WTC11 (cell line): ENCODE measurements around the gene ORM2. TPM values are rescaled to one million over a fixed set of nuclear protein-coding genes. Genes with fewer than 3 reads are reported as not detected.
"Not testable (repeated sequence)": the region's sequence is repeated elsewhere in the genome, so short reads cannot be mapped to it uniquely, and the experiment has no call there.

ENCODE experiments used
- ATAC-seq: fragments of 200-7000 bp; cut with Tn5 transposase; 2 replicates; pipeline ENCODE4 v1.10.0; 2021; ENCODE audit warnings: mild to moderate bottlenecking, moderate library complexity
- CTCF ChIA-PET: fragments of 300-600 bp; sonication (Branson Sonifier 250); formaldehyde crosslinking; loops from one replicate; lab custom pipeline; 2021; ENCODE audit warnings: antibody characterized with exemption; lab: Charles Lee
- POLR2A ChIA-PET: fragments of 350-600 bp; sonication (Branson Sonifier 250); formaldehyde crosslinking; loops from one replicate; lab custom pipeline; 2021; ENCODE audit warnings: antibody characterized with exemption; lab: Charles Lee
- DNase-seq: peaks from one replicate; pipeline ENCODE4 v3.0.0; 2021; ENCODE audit warnings: low spot score
- H3K27ac Mint-ChIP-seq: 2 replicates; pipeline ENCODE4 v1.8.0; 2021; ENCODE audit warnings: mixed read lengths
- H3K27me3 Mint-ChIP-seq: 2 replicates; pipeline ENCODE4 v1.8.0; 2021; ENCODE audit warnings: low read depth, mild to moderate bottlenecking, moderate library complexity, mixed read lengths
- H3K36me3 Mint-ChIP-seq: 2 replicates; pipeline ENCODE4 v1.8.0; 2021; ENCODE audit warnings: mixed read lengths
- H3K4me1 Mint-ChIP-seq: 2 replicates; pipeline ENCODE4 v1.8.0; 2022; ENCODE audit warnings: mixed read lengths
- H3K4me3 Mint-ChIP-seq: 2 replicates; pipeline ENCODE4 v1.8.0; 2021; ENCODE audit warnings: mild to moderate bottlenecking, moderate library complexity, mixed read lengths
- H3K9me3 Mint-ChIP-seq: 2 replicates; pipeline ENCODE4 v1.8.0; 2021; ENCODE audit warnings: mixed read lengths
- ESRRA ChIP-seq: sonication (generic); formaldehyde crosslinking; IDR thresholded peaks from 2 replicates; pipeline ENCODE4 v1.8.1; 2022; ENCODE audit warnings: mild to moderate bottlenecking, missing genetic modification reagents, borderline replicate concordance
- FOXK1 ChIP-seq: sonication (generic); formaldehyde crosslinking; IDR thresholded peaks from 2 replicates; pipeline ENCODE4 v1.8.0; 2022; ENCODE audit warnings: mild to moderate bottlenecking, moderate library complexity, missing genetic modification reagents
- FOXP1 ChIP-seq: sonication (generic); formaldehyde crosslinking; IDR thresholded peaks from 2 replicates; pipeline ENCODE4 v1.8.0; 2022; ENCODE audit warnings: missing genetic modification reagents, mild to moderate bottlenecking, moderate library complexity, borderline replicate concordance
- GABPB1 ChIP-seq: sonication (generic); formaldehyde crosslinking; IDR thresholded peaks from 2 replicates; pipeline ENCODE4 v1.8.1; 2023; ENCODE audit warnings: mild to moderate bottlenecking, missing genetic modification reagents
- GRHL2 ChIP-seq: fragments of 250-450 bp; sonication (Bioruptor Pico); IDR thresholded peaks from 2 replicates; pipeline ENCODE4 v1.8.0; 2022; ENCODE audit warnings: mild to moderate bottlenecking, moderate library complexity; ENCODE audit not compliant: insufficient replicate concordance, severe bottlenecking
- ZNF121 ChIP-seq: sonication (generic); formaldehyde crosslinking; IDR thresholded peaks from 2 replicates; pipeline ENCODE4 v1.8.0; 2023; ENCODE audit warnings: missing genetic modification reagents
- ZNF263 ChIP-seq: sonication (generic); formaldehyde crosslinking; IDR thresholded peaks from 2 replicates; pipeline ENCODE4 v1.8.1; 2022; ENCODE audit warnings: low read depth, mild to moderate bottlenecking, moderate library complexity, missing genetic modification reagents
- ZNF396 ChIP-seq: fragments of 250-450 bp; sonication (Bioruptor Pico); IDR thresholded peaks from 2 replicates; pipeline ENCODE4 v1.8.0; 2021; ENCODE audit warnings: mild to moderate bottlenecking, moderate library complexity, borderline replicate concordance
- ZNF671 ChIP-seq: fragments of 250-450 bp; sonication (Bioruptor Pico); IDR thresholded peaks from 2 replicates; pipeline ENCODE4 v1.8.0; 2021; ENCODE audit warnings: mild to moderate bottlenecking
- total RNA-seq: library from RNA; stranded (reverse); gene quantifications from 3 replicates; pipeline ENCODE4 v1.2.3, GENCODE V29; 2021
- TF ChIP-seq, protein P1 (sequence below): sonication (generic); formaldehyde crosslinking; conservative IDR thresholded peaks from 2 replicates; pipeline ENCODE4 v1.8.1; 2022; ENCODE audit warnings: mild to moderate bottlenecking, missing genetic modification reagents
- TF ChIP-seq, protein P2 (sequence below): sonication (generic); formaldehyde crosslinking; IDR thresholded peaks from 2 replicates; pipeline ENCODE4 v1.8.1; 2023; ENCODE audit warnings: mild to moderate bottlenecking, missing genetic modification reagents, borderline replicate concordance

Gene ORM2
- total RNA-seq, 1 experiment from 2014 or later = 1.6 TPM

DNA sequence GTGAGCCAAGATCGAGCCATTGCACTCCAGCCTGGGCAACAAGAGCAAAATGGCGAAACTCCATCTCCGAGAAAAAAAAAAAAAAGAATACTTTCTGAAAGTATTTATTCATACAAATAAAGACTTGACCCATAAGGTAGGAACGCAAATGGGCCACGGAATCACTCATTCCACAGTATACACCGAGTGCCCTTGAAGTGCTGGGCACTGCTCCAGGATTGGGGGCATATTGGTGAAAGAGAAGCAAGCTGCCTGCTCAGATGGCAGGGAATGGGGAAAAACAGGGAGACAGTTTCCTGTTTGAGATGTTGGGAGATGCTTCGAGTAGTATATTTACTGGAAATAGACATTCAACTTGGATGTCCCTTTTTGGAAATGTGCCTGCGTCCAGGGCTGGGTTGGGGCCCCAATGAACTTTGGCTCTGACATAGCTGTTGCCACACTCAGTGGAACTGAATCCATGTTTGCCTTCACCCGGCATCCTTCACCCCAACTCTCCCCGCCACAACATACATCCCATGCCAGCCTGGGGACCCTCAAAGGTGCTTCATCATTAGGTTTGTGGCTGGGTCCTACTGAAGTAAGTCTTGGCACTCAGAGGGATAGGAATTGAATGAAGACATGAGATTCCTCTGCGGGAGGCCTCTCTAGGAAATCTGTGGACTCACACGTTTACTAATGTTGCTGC is 588 bp upstream of the ORM2 start:
- DNase-seq, H3K36me3 Mint-ChIP-seq, H3K4me3 Mint-ChIP-seq, H3K27me3 Mint-ChIP-seq, H3K4me1 Mint-ChIP-seq, H3K9me3 Mint-ChIP-seq, ATAC-seq, CTCF ChIA-PET, H3K27ac Mint-ChIP-seq: not testable (repeated sequence)
- POLR2A ChIA-PET = interaction anchor here (0.7 kb wide), 1 partner anchor 327 kb away, joined by 5 read pairs; no protein-coding TSS in a partner anchor
- TF ChIP-seq GABPB1 (CRISPR knock-in tag) = peak; percentile 63; the same call in 1 of the 2 replicates

- ChIA-PET CTCF (no interaction called here), POLR2A (no interaction called here)
- no peaks in the 10 kb centered on the region for H3K4me1 Mint-ChIP-seq
- H3K4me3 Mint-ChIP-seq = no peak overlapping the region
- no peak overlapping the region for H3K27ac Mint-ChIP-seq
- no peaks in the 10 kb centered on the region for H3K9me3 Mint-ChIP-seq
- peaks cover 9% of the 10 kb centered on the region; the same call in 1 of the 2 replicates for H3K36me3 Mint-ChIP-seq
- ATAC-seq (no peak), DNase-seq (no peak)
- no peak for TF ChIP-seq ZNF263 (CRISPR knock-in tag)
- TF ChIP-seq FOXK1 (CRISPR knock-in tag) = no peak
- no peak for TF ChIP-seq ZNF671 (CRISPR knock-in tag)
- TF ChIP-seq ZNF121 (CRISPR knock-in tag) = no peak
- TF ChIP-seq, protein P1, sequence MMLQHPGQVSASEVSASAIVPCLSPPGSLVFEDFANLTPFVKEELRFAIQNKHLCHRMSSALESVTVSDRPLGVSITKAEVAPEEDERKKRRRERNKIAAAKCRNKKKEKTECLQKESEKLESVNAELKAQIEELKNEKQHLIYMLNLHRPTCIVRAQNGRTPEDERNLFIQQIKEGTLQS (CRISPR knock-in tag) = no peak
- TF ChIP-seq FOXP1 = no peak
- no peak for TF ChIP-seq ESRRA (CRISPR knock-in tag)
- TF ChIP-seq GRHL2 = no peak
- TF ChIP-seq, protein P2, sequence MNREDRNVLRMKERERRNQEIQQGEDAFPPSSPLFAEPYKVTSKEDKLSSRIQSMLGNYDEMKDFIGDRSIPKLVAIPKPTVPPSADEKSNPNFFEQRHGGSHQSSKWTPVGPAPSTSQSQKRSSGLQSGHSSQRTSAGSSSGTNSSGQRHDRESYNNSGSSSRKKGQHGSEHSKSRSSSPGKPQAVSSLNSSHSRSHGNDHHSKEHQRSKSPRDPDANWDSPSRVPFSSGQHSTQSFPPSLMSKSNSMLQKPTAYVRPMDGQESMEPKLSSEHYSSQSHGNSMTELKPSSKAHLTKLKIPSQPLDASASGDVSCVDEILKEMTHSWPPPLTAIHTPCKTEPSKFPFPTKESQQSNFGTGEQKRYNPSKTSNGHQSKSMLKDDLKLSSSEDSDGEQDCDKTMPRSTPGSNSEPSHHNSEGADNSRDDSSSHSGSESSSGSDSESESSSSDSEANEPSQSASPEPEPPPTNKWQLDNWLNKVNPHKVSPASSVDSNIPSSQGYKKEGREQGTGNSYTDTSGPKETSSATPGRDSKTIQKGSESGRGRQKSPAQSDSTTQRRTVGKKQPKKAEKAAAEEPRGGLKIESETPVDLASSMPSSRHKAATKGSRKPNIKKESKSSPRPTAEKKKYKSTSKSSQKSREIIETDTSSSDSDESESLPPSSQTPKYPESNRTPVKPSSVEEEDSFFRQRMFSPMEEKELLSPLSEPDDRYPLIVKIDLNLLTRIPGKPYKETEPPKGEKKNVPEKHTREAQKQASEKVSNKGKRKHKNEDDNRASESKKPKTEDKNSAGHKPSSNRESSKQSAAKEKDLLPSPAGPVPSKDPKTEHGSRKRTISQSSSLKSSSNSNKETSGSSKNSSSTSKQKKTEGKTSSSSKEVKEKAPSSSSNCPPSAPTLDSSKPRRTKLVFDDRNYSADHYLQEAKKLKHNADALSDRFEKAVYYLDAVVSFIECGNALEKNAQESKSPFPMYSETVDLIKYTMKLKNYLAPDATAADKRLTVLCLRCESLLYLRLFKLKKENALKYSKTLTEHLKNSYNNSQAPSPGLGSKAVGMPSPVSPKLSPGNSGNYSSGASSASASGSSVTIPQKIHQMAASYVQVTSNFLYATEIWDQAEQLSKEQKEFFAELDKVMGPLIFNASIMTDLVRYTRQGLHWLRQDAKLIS (CRISPR knock-in tag) = no peak
- TF ChIP-seq ZNF396 (CRISPR knock-in tag) = no peak
- peaks cover 3% of the 10 kb centered on the region; the same call in 1 of the 2 replicates for H3K27me3 Mint-ChIP-seq
Measured at GRCh38 chr9:114330636-114331035, 967 bp downstream of the ORM2 start.

DNA sequence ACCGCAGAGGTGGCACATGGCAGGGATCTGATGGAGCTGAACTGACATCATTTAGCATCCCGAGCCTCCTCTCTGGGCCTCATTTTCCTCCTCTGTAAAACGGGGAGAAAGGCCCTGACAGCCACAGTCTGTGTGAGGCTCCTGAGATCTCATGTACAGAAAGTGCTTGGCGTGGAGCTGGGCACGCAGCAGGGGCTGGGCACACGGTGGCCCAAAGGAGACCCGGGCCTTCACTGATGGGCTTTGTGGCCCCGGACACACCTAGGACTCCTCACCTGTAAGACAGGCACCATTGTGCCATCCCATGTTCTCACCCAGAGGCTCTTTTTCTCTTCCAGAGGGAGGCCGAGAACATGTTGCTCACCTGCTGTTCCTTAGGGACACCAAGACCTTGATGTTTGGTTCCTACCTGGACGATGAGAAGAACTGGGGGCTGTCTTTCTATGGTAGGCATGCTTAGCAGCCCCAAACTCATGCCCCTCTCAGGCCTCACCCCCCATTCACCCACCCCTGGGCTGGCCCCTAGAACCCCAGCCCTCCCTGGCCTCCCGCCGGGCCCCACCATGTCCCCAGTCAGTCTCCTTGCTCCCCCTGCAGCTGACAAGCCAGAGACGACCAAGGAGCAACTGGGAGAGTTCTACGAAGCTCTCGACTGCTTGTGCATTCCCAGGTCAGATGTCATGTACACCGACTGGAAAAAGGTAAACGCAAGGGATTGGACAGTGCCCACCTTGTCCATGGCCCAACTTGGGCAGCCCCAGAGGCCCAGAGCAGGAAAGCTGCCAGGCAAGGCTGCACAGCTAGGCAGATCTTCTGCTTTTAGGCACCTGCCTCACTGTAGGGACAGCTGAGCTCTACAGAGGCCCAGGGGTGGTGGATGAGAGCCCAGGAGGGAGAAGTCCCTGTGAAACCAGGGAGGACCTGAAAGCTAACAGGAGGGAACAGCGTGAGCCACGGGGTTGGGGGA is 1.8 kb downstream of the ORM2 start:
- CTCF ChIA-PET = interaction anchor here (1.0 to 2.0 kb wide), 3 partner anchors 78 to 249 kb away, joined by 3 to 6 read pairs (median 6); no protein-coding TSS in a partner anchor
- H3K27ac Mint-ChIP-seq, POLR2A ChIA-PET, DNase-seq, H3K4me1 Mint-ChIP-seq, H3K36me3 Mint-ChIP-seq, H3K4me3 Mint-ChIP-seq, ATAC-seq, H3K27me3 Mint-ChIP-seq, H3K9me3 Mint-ChIP-seq: not testable (repeated sequence)

- peaks cover 13% of the 10 kb centered on the region for H3K36me3 Mint-ChIP-seq
- H3K27me3 Mint-ChIP-seq, H3K4me3 Mint-ChIP-seq, DNase-seq, H3K9me3 Mint-ChIP-seq, ATAC-seq, POLR2A ChIA-PET, H3K4me1 Mint-ChIP-seq, H3K27ac Mint-ChIP-seq: not testable (repeated sequence)
- CTCF ChIA-PET = interaction anchor here (1.0 to 2.0 kb wide), 3 partner anchors 77 to 250 kb away, joined by 3 to 6 read pairs (median 6); no protein-coding TSS in a partner anchor
Measured at GRCh38 chr9:114332474-114333040, 2.9 kb downstream of the ORM2 start.

GRCh38 chr9:114333718-114334117 is 4.0 kb downstream of the ORM2 start:
- POLR2A ChIA-PET, CTCF ChIA-PET, DNase-seq, ATAC-seq, H3K4me1 Mint-ChIP-seq, H3K27ac Mint-ChIP-seq, H3K27me3 Mint-ChIP-seq, H3K4me3 Mint-ChIP-seq, H3K9me3 Mint-ChIP-seq: not testable (repeated sequence)
- peaks cover 20% of the 10 kb centered on the region for H3K36me3 Mint-ChIP-seq
